Loucy (cell line): ENCODE measurements around the gene ZFAND2B.
A peak's percentile ranks its signal among the peaks of the same experiment; 100 is the strongest.

Experiments
- EZH2phosphoT487 ChIP-seq: fragments of 200-600 bp; IDR thresholded peaks from 2 replicates; pipeline ENCODE4 v1.6.1; 2018; ENCODE audit warnings: antibody characterized with exemption, mild to moderate bottlenecking, moderate library complexity, borderline replicate concordance
- TF ChIP-seq, protein P1 (sequence below): fragments of 200-600 bp; sonication (generic); conservative IDR thresholded peaks from 2 replicates; pipeline ENCODE4 v1.5.1; 2014; ENCODE audit warnings: mild to moderate bottlenecking, antibody characterized with exemption, low read length

DNA sequence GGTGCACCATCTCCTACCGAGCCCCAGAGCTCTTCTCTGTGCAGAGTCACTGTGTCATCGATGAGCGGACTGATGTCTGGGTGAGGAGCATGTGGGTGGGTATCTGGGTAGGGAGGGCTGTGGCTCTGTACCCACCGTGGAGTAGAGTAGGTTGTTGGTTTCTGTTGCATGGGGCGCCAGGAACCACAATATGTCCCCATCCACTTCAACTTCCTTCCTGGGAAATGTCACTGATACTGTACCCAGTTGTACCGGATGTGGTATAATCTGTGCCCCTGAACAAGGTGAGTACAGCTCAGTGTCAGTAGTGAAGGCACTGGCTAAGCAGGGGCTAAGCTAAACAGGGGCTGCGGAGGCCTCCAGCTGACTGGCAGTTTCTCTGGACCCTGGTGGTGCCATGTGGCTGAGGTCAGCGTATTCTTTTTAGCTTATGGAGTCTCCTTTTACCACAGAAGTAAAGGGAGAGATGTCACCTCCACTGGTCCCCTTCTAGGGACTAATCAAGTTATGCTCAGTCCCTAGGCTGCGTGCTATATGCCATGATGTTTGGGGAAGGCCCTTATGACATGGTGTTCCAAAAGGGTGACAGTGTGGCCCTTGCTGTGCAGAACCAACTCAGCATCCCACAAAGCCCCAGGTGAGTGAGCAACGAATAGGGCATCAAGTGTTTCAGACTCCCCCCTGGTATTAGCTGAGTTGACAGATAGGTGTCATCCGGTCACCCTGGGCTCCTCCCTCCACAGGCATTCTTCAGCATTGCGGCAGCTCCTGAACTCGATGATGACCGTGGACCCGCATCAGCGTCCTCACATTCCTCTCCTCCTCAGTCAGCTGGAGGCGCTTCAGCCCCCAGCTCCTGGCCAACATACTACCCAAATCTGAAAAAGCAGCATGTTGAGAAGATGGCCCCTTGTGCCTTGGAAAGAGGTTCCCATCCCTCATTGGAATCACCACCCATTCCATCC lies 41.4 kb downstream of the ZFAND2B start:
- TF ChIP-seq, protein P1, sequence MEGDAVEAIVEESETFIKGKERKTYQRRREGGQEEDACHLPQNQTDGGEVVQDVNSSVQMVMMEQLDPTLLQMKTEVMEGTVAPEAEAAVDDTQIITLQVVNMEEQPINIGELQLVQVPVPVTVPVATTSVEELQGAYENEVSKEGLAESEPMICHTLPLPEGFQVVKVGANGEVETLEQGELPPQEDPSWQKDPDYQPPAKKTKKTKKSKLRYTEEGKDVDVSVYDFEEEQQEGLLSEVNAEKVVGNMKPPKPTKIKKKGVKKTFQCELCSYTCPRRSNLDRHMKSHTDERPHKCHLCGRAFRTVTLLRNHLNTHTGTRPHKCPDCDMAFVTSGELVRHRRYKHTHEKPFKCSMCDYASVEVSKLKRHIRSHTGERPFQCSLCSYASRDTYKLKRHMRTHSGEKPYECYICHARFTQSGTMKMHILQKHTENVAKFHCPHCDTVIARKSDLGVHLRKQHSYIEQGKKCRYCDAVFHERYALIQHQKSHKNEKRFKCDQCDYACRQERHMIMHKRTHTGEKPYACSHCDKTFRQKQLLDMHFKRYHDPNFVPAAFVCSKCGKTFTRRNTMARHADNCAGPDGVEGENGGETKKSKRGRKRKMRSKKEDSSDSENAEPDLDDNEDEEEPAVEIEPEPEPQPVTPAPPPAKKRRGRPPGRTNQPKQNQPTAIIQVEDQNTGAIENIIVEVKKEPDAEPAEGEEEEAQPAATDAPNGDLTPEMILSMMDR: peak; percentile 13; the same call in 1 of the 2 replicates
- TF ChIP-seq EZH2phosphoT487: peak; percentile 91
